Endothelial cell of umbilical vein (primary cell): Measurements from ENCODE around the gene PSMG2. TPM values are rescaled to one million over a fixed set of nuclear protein-coding genes. Genes with fewer than 3 reads are reported as not detected.

Source experiments
- BruUV-seq: library from RNA; stranded (reverse); fragments of 400-500 nt; replicated peaks from 2 replicates; lab custom pipeline; 2021; lab: Mats Ljungman, UMichigan
- CTCF ChIA-PET: fragments of 300-600, 350-600 bp; sonication (Branson Sonifier 250); formaldehyde crosslinking; loops from one replicate; lab custom pipeline; 2021; ENCODE audit warnings: antibody characterized with exemption, inconsistent platforms; lab: Charles Lee
- POLR2A ChIA-PET: fragments of 300-600, 350-600 bp; sonication (Branson Sonifier 250); formaldehyde crosslinking; loops from one replicate; lab custom pipeline; 2021; ENCODE audit warnings: antibody characterized with exemption, inconsistent platforms; lab: Charles Lee
- DNase-seq: peaks from one replicate; pipeline ENCODE4 v3.0.0-alpha.2; 2011; ENCODE audit warnings: low read depth, low spot score
- FAIRE-seq: peaks from 2 replicates; lab custom pipeline; 2011; peaks lifted over from hg19 to GRCh38; lab: Jason Lieb, UNC
- H2AFZ ChIP-seq: 2 replicates; pipeline ENCODE4 v1.6.0; 2012; ENCODE audit warnings: low read depth, low read length, control low read depth, inconsistent platforms
- H3K27ac ChIP-seq: 2 replicates; pipeline ENCODE4 v1.5.1; 2011; ENCODE audit warnings: low read depth, mild to moderate bottlenecking, control low read depth, low read length, moderate library complexity; ENCODE audit not compliant: insufficient read depth
- H3K27me3 ChIP-seq, 2 experiments: 2 replicates each; pipeline versions ENCODE4 v1.6.0 to v1.6.1; 2011; ENCODE audit warnings: low read length in 2 of 2, mixed read lengths in 1 of 2; ENCODE audit not compliant: control insufficient read depth in 2 of 2, insufficient read depth in 2 of 2
- H3K36me3 ChIP-seq, 2 experiments: 2 replicates in 1 of 2; 3 replicates in 1 of 2; pipeline ENCODE4 v1.5.1; 2011; ENCODE audit warnings: low read length in 2 of 2, mild to moderate bottlenecking in 1 of 2, moderate library complexity in 1 of 2; ENCODE audit not compliant: control insufficient read depth in 2 of 2, insufficient read depth in 2 of 2; ENCODE audit errors: extremely low read depth in 1 of 2
- H3K4me1 ChIP-seq: 3 replicates; pipeline ENCODE4 v1.5.1; 2011; ENCODE audit warnings: mild to moderate bottlenecking, low read length; ENCODE audit not compliant: control insufficient read depth, insufficient read depth; ENCODE audit errors: extremely low read depth
- H3K4me2 ChIP-seq: 2 replicates; pipeline ENCODE4 v1.6.1; 2011; ENCODE audit warnings: low read length, control low read depth, mixed read lengths; ENCODE audit not compliant: insufficient read depth
- H3K4me3 ChIP-seq, 3 experiments: fragments of 200-600 bp in 1 of 3; sonication (generic), shearing (Covaris generic) in 1 of 3; replicated peaks in 1 of 3; 2 replicates each; pipeline ENCODE4 v1.5.1; 2011 to 2016; ENCODE audit warnings: control low read depth in 3 of 3, low read length in 3 of 3, mild to moderate bottlenecking in 2 of 3, inconsistent platforms in 1 of 3, low read depth in 1 of 3, moderate library complexity in 1 of 3; ENCODE audit not compliant: insufficient read depth in 1 of 3
- H3K79me2 ChIP-seq: 2 replicates; pipeline ENCODE4 v1.6.0; 2012; ENCODE audit warnings: low read length, inconsistent platforms; ENCODE audit not compliant: control insufficient read depth, insufficient read depth
- H3K9ac ChIP-seq: replicated peaks from 2 replicates; pipeline ENCODE3; 2011; ENCODE audit warnings: low read length, control low read depth; ENCODE audit not compliant: insufficient read depth; ENCODE audit errors: extremely low read depth
- H3K9me1 ChIP-seq: replicated peaks from 3 replicates; pipeline ENCODE4 v1.6.0; 2011; ENCODE audit warnings: mild to moderate bottlenecking, low read length; ENCODE audit not compliant: control insufficient read depth, insufficient read depth; ENCODE audit errors: extremely low read depth
- H3K9me3 ChIP-seq: replicated peaks from 2 replicates; pipeline ENCODE4 v1.5.1; 2012; ENCODE audit warnings: low read length, inconsistent platforms; ENCODE audit not compliant: control insufficient read depth, insufficient read depth
- H4K20me1 ChIP-seq: replicated peaks from 2 replicates; pipeline ENCODE3; 2011; ENCODE audit warnings: mild to moderate bottlenecking, low read length; ENCODE audit not compliant: control insufficient read depth, insufficient read depth; ENCODE audit errors: extremely low read depth
- CTCF ChIP-seq, 2 donors: IDR thresholded peaks; 1 replicate in 1 of 2; 2 replicates in 1 of 2; pipeline ENCODE4 v1.5.1; 2011; ENCODE audit warnings: low read length in 2 of 2, mild to moderate bottlenecking in 2 of 2, moderate library complexity in 2 of 2, control low read depth in 1 of 2, inconsistent platforms in 1 of 2, low read depth in 1 of 2; ENCODE audit not compliant: insufficient read depth in 1 of 2; ENCODE audit errors: extremely low read depth in 1 of 2
- EZH2 ChIP-seq: IDR thresholded peaks from 2 replicates; pipeline ENCODE4 v1.6.1; 2012; ENCODE audit warnings: borderline replicate concordance, low read depth, mild to moderate bottlenecking, moderate library complexity, low read length, inconsistent platforms; ENCODE audit not compliant: severe bottlenecking
- FOS ChIP-seq: IDR thresholded peaks from 2 replicates; pipeline ENCODE4 v1.6.1; 2011; ENCODE audit warnings: mild to moderate bottlenecking, low read length, moderate library complexity, borderline replicate concordance; ENCODE audit not compliant: insufficient read depth
- GATA2 ChIP-seq: IDR thresholded peaks from 2 replicates; pipeline ENCODE4 v1.7.0; 2011; ENCODE audit warnings: low read depth, mild to moderate bottlenecking, moderate library complexity, mixed read lengths, low read length; ENCODE audit not compliant: insufficient read length, insufficient read depth
- JUN ChIP-seq: IDR thresholded peaks from 2 replicates; pipeline ENCODE4 v1.6.1; 2011; ENCODE audit warnings: borderline replicate concordance, low read depth; ENCODE audit not compliant: insufficient read length, insufficient read depth
- MAX ChIP-seq: IDR thresholded peaks from 2 replicates; pipeline ENCODE4 v1.6.1; 2011; ENCODE audit not compliant: insufficient read depth, insufficient read length
- MYC ChIP-seq: IDR thresholded peaks from one replicate; pipeline ENCODE4 v1.6.1; 2011; ENCODE audit warnings: mild to moderate bottlenecking, low read depth, low read length
- POLR2A ChIP-seq: IDR thresholded peaks from 2 replicates; pipeline ENCODE4 v1.6.1; 2012; ENCODE audit warnings: low read depth, mild to moderate bottlenecking, control low read depth, low read length
- POLR2AphosphoS5 ChIP-seq: IDR thresholded peaks from 2 replicates; pipeline ENCODE4 v1.6.1; 2012; ENCODE audit warnings: low read depth, mild to moderate bottlenecking, control low read depth, low read length, moderate library complexity; ENCODE audit not compliant: insufficient read depth
- dilution Hi-C: fragments of 300-500 bp; cut with MboI; formaldehyde crosslinking; loops from one replicate; pipeline ENCODE4 v1.15.0; 2019; ENCODE audit warnings: low sequenced_read_pairs; ENCODE audit not compliant: extremely low pct_ligation_motif_present
- intact Hi-C: fragments of 100-400 bp; cut with micrococcal nuclease; formaldehyde crosslinking; loops from one replicate; pipeline ENCODE4 v1.10.0; 2022
- polyA plus RNA-seq, 4 experiments: library from polyadenylated mRNA; depleted of rRNA in 3 of 4; stranded (reverse) in 3 of 4; unstranded in 1 of 4; fragments of >200 nt; gene quantifications; 2 replicates each; pipeline versions ENCODE4 v1.2.1 to v1.2.3, GENCODE V29; 2011 to 2012; ENCODE audit warnings: missing spikeins in 1 of 4
- total RNA-seq: library from RNA; stranded (reverse); gene quantifications from 2 replicates; pipeline ENCODE4 v1.2.3, GENCODE V29; 2021

Gene PSMG2
- total and polyA plus RNA-seq, 2 donors (not counting 3 experiments of a cell fraction or from before 2014, with no cell fraction given) = 42.0 to 71.0 TPM

GRCh38 chr18:12701161-12701560, 1.7 kb upstream of the PSMG2 start:
- DNase-seq = no peak
- Histone ChIP-seq H3K9ac (no peak overlapping the region), H2AFZ (no peak overlapping the region), H4K20me1 (no peaks in the 10 kb centered on the region), H3K4me3 (peak overlapping the region in 1 of 3 experiments; percentile 66), H3K27ac (no peak overlapping the region), H3K4me1 (peaks cover 19% of the 10 kb centered on the region), H3K4me2 (peak overlapping the region; percentile 58), H3K36me3 (peaks cover 0 to 3% of the 10 kb centered on the region in 2 experiments), H3K9me1 (no peaks in the 10 kb centered on the region), H3K9me3 (no peaks in the 10 kb centered on the region), H3K79me2 (peaks cover 40% of the 10 kb centered on the region), H3K27me3 (no peaks in the 10 kb centered on the region)
- POLR2A ChIA-PET = no interaction called here
- dilution Hi-C loops (no loop called here), intact Hi-C loops (no loop called here)
- FAIRE-seq = no peak
- TF ChIP-seq GATA2 (no peak), POLR2AphosphoS5 (no peak), EZH2 (no peak), CTCF (IDR thresholded peaks at IDR 0.05; ENCODE audit: extremely low read depth in 1 of 2, insufficient read depth in 1 of 2, low read depth in 1 of 2, low read length in 2 of 2) (no peak), MAX (no peak), POLR2A (no peak), MYC (no peak), FOS (no peak), JUN (no peak)
- CTCF ChIA-PET = no interaction called here
- no TSS peak for BruUV-seq
